H9 (cell line): ENCODE data around the gene CEP170B. TPM values are rescaled to one million over a fixed set of nuclear protein-coding genes. Genes with fewer than 3 reads are reported as not detected.

Experiments used
- DNase-seq: peaks from one replicate; pipeline ENCODE4 v3.0.0-alpha.2; 2017
- H2AFZ ChIP-seq: one replicate; pipeline ENCODE4 v1.6.1; 2013; ENCODE audit warnings: mild to moderate bottlenecking, low read length, control low read depth, moderate library complexity
- H2AK5ac ChIP-seq: 2 replicates; pipeline ENCODE4 v1.6.1; 2013; ENCODE audit warnings: low read length, control low read depth, mixed read lengths; ENCODE audit not compliant: insufficient read length
- H2BK120ac ChIP-seq: one replicate; pipeline ENCODE4 v1.6.1; 2013; ENCODE audit warnings: low read depth, mild to moderate bottlenecking, low read length, control low read depth, inconsistent platforms; ENCODE audit not compliant: poor library complexity, severe bottlenecking
- H2BK12ac ChIP-seq: 2 replicates; pipeline ENCODE4 v1.6.1; 2013; ENCODE audit warnings: low read length, control low read depth, mixed read lengths, low read depth; ENCODE audit not compliant: insufficient read length
- H2BK15ac ChIP-seq: 2 replicates; pipeline ENCODE4 v1.6.1; 2013; ENCODE audit warnings: low read depth, low read length, control low read depth
- H2BK20ac ChIP-seq: one replicate; pipeline ENCODE4 v1.6.1; 2013; ENCODE audit warnings: low read depth, mild to moderate bottlenecking, low read length, control low read depth, inconsistent platforms; ENCODE audit not compliant: poor library complexity, severe bottlenecking
- H2BK5ac ChIP-seq: 2 replicates; pipeline ENCODE4 v1.6.1; 2013; ENCODE audit warnings: low read length, control low read depth, mixed read lengths; ENCODE audit not compliant: insufficient read length
- H3K14ac ChIP-seq: 2 replicates; pipeline ENCODE4 v1.6.1; 2013; ENCODE audit warnings: low read length, control low read depth; ENCODE audit not compliant: insufficient read depth
- H3K18ac ChIP-seq: 2 replicates; pipeline ENCODE4 v1.6.1; 2013; ENCODE audit warnings: low read depth, mild to moderate bottlenecking, mixed read lengths, low read length, control low read depth; ENCODE audit not compliant: insufficient read length
- H3K23ac ChIP-seq: 2 replicates; pipeline ENCODE4 v1.6.1; 2013; ENCODE audit warnings: low read length, control low read depth, mixed read lengths, low read depth; ENCODE audit not compliant: insufficient read length
- H3K23me2 ChIP-seq: 2 replicates; pipeline ENCODE4 v1.6.1; 2013; ENCODE audit warnings: low read depth, mild to moderate bottlenecking, mixed read lengths, low read length, control low read depth; ENCODE audit not compliant: insufficient read length, poor library complexity, severe bottlenecking
- H3K27ac ChIP-seq: 2 replicates; pipeline ENCODE4 v1.5.1; 2013; ENCODE audit warnings: low read length, control low read depth, mixed read lengths, low read depth; ENCODE audit not compliant: insufficient read length
- H3K27me3 ChIP-seq: 2 replicates; pipeline ENCODE4 v1.6.1; 2013; ENCODE audit warnings: low read length, control low read depth, inconsistent platforms; ENCODE audit not compliant: insufficient read depth
- H3K4ac ChIP-seq: 2 replicates; pipeline ENCODE4 v1.6.1; 2013; ENCODE audit warnings: low read depth, mild to moderate bottlenecking, control low read depth, inconsistent platforms, low read length, moderate library complexity
- H3K4me1 ChIP-seq: 2 replicates; pipeline ENCODE4 v1.6.1; 2013; ENCODE audit warnings: low read length, control low read depth, inconsistent platforms; ENCODE audit not compliant: insufficient read depth
- H3K4me2 ChIP-seq: 2 replicates; pipeline ENCODE4 v1.6.1; 2013; ENCODE audit warnings: low read length, control low read depth, mixed read lengths; ENCODE audit not compliant: insufficient read length, insufficient read depth
- H3K56ac ChIP-seq: 2 replicates; pipeline ENCODE4 v1.6.1; 2013; ENCODE audit warnings: low read depth, mild to moderate bottlenecking, mixed read lengths, low read length, control low read depth; ENCODE audit not compliant: insufficient read length
- H3K79me1 ChIP-seq: 2 replicates; pipeline ENCODE4 v1.6.1; 2013; ENCODE audit warnings: low read depth, mild to moderate bottlenecking, moderate library complexity, low read length, control low read depth, inconsistent platforms; ENCODE audit not compliant: insufficient read depth, poor library complexity, severe bottlenecking
- H3K79me2 ChIP-seq: 2 replicates; pipeline ENCODE4 v1.6.1; 2013; ENCODE audit warnings: low read length, control low read depth, inconsistent platforms; ENCODE audit not compliant: insufficient read depth
- H3K9ac ChIP-seq: 2 replicates; pipeline ENCODE4 v1.6.1; 2013; ENCODE audit warnings: low read length, control low read depth, mixed read lengths; ENCODE audit not compliant: insufficient read length; ENCODE audit errors: extremely low read depth
- H3K9me3 ChIP-seq: one replicate; pipeline ENCODE4 v1.6.1; 2013; ENCODE audit warnings: low read depth, low read length, inconsistent platforms; ENCODE audit not compliant: control insufficient read depth
- H3T11ph ChIP-seq: one replicate; pipeline ENCODE4 v1.6.1; 2013; ENCODE audit warnings: mild to moderate bottlenecking, low read length, control low read depth, inconsistent platforms
- H4K20me1 ChIP-seq: one replicate; pipeline ENCODE4 v1.6.1; 2013; ENCODE audit not compliant: control insufficient read depth, insufficient read length, insufficient read depth
- H4K5ac ChIP-seq: 2 replicates; pipeline ENCODE4 v1.6.1; 2013; ENCODE audit warnings: low read depth, mild to moderate bottlenecking, mixed read lengths, low read length, control low read depth; ENCODE audit not compliant: insufficient read length
- H4K8ac ChIP-seq: replicated peaks from 2 replicates; pipeline ENCODE4 v1.6.1; 2013; ENCODE audit warnings: low read length, control low read depth, mixed read lengths, low read depth; ENCODE audit not compliant: insufficient read length
- H4K91ac ChIP-seq: 2 replicates; pipeline ENCODE4 v1.6.1; 2013; ENCODE audit warnings: low read depth, mild to moderate bottlenecking, moderate library complexity, mixed read lengths, low read length, control low read depth; ENCODE audit not compliant: insufficient read length
- H3K27ac Mint-ChIP-seq, 3 experiments: 2 replicates in 2 of 3; 3 replicates in 1 of 3; pipeline ENCODE4 v1.8.0; 2020 to 2021; ENCODE audit warnings: mixed read lengths in 3 of 3, mild to moderate bottlenecking in 1 of 3, moderate library complexity in 1 of 3
- H3K27me3 Mint-ChIP-seq: 2 replicates; pipeline ENCODE4 v1.8.0; 2021; ENCODE audit warnings: low read depth, mild to moderate bottlenecking, moderate library complexity, mixed read lengths
- H3K36me3 Mint-ChIP-seq, 3 experiments: 2 replicates in 2 of 3; 3 replicates in 1 of 3; pipeline ENCODE4 v1.8.0; 2020 to 2021; ENCODE audit warnings: low read depth in 3 of 3, mixed read lengths in 3 of 3; ENCODE audit not compliant: insufficient read depth in 1 of 3
- H3K4me1 Mint-ChIP-seq, 2 experiments: 2 replicates each; pipeline ENCODE4 v1.8.0; 2020; ENCODE audit warnings: mixed read lengths in 2 of 2
- H3K4me3 Mint-ChIP-seq, 2 experiments: 2 replicates in 1 of 2; 3 replicates in 1 of 2; pipeline ENCODE4 v1.8.0; 2020 to 2021; ENCODE audit warnings: mild to moderate bottlenecking in 2 of 2, mixed read lengths in 2 of 2, moderate library complexity in 1 of 2
- H3K9me3 Mint-ChIP-seq, 2 experiments: 2 replicates in 1 of 2; 3 replicates in 1 of 2; pipeline ENCODE4 v1.8.0; 2020; ENCODE audit warnings: mild to moderate bottlenecking in 2 of 2, mixed read lengths in 2 of 2, moderate library complexity in 1 of 2
- CTCF ChIP-seq: fragments of 200-600 bp; sonication (generic); conservative IDR thresholded peaks from 3 replicates; pipeline ENCODE4 v1.8.0; 2021; ENCODE audit warnings: antibody characterized with exemption, mild to moderate bottlenecking
- WGBS: extraction: QIAGEN DNeasy Blood & Tissue Kit; methylation state at CpG from one replicate; pipeline ENCODE4 v1.1.7; 2013; ENCODE audit warnings: missing lambda C conversion rate, low lambda C conversion rate, mixed read lengths; ENCODE audit not compliant: insufficient read length; ENCODE audit errors: extremely low coverage; 5-methylcytosine and 5-hydroxymethylcytosine counted together
- total RNA-seq: library from RNA; stranded (reverse); gene quantifications from 2 replicates; pipeline ENCODE4 v1.2.1, GENCODE V29; 2021

The CEP170B gene
- total RNA-seq, 1 experiment from 2014 or later = 28.8 TPM

- Histone ChIP-seq H3K27me3 (no peaks in the 10 kb centered on the region), H2AFZ (no peak overlapping the region), H3K14ac (no peak overlapping the region), H3T11ph (no peak overlapping the region), H3K23ac (no peak overlapping the region), H3K4me2 (no peak overlapping the region), H4K20me1 (no peaks in the 10 kb centered on the region), H3K56ac (no peak overlapping the region), H4K8ac (no peak overlapping the region), H3K9me3 (no peaks in the 10 kb centered on the region), H3K27ac (no peak overlapping the region), H4K5ac (no peak overlapping the region), H2BK5ac (no peak overlapping the region), H3K4me1 (no peaks in the 10 kb centered on the region; the same call in 1 of the 2 replicates), H3K18ac (no peak overlapping the region), H2BK12ac (no peak overlapping the region), H2BK20ac (no peak overlapping the region), H2AK5ac (no peak overlapping the region), H3K9ac (no peak overlapping the region), H3K23me2 (no peaks in the 10 kb centered on the region), H3K79me1 (no peaks in the 10 kb centered on the region), H3K79me2 (no peaks in the 10 kb centered on the region; the same call in 1 of the 2 replicates), H2BK120ac (no peak overlapping the region), H4K91ac (no peak overlapping the region), H3K4ac (no peak overlapping the region), H2BK15ac (no peak overlapping the region)
- H3K4me1 Mint-ChIP-seq = peaks cover 3 to 18% of the 10 kb centered on the region in 2 experiments
- no peaks in the 10 kb centered on the region; a peak in 1 of 5 replicates for H3K9me3 Mint-ChIP-seq
- WGBS = no CpG with 5 or more reads among the region's 30 CpGs
- H3K4me3 Mint-ChIP-seq = no peak overlapping the region
- DNase-seq = no peak
- TF ChIP-seq CTCF = no peak
- H3K27ac Mint-ChIP-seq = no peak overlapping the region
- H3K36me3 Mint-ChIP-seq = peaks cover 2 to 13% (median 12%) of the 10 kb centered on the region in 3 experiments; a peak in 5 of 7 replicates
- no peaks in the 10 kb centered on the region for H3K27me3 Mint-ChIP-seq
These were observed 12.9 kb downstream of the CEP170B start for GRCh38 chr14:104877806-104878550.
